Ishikawa (cell line): ENCODE data around the gene CD300LG.

Experiments
- CEBPB ChIP-seq: IDR thresholded peaks from 2 replicates; pipeline ENCODE4 v1.6.1; 2012
- CREB1 ChIP-seq: IDR thresholded peaks from 2 replicates; pipeline ENCODE4 v1.6.1; 2012; ENCODE audit warnings: low read depth
- EGR1 ChIP-seq: IDR thresholded peaks from 2 replicates; pipeline ENCODE4 v1.6.1; 2012
- EP300 ChIP-seq: IDR thresholded peaks from 2 replicates; pipeline ENCODE4 v1.6.1; 2012; ENCODE audit warnings: borderline replicate concordance
- FOXM1 ChIP-seq: IDR thresholded peaks from 2 replicates; pipeline ENCODE4 v1.6.1; 2012; ENCODE audit warnings: low read depth, borderline replicate concordance
- NFIC ChIP-seq: IDR thresholded peaks from 2 replicates; pipeline ENCODE4 v1.6.1; 2012
- RAD21 ChIP-seq: IDR thresholded peaks from 2 replicates; pipeline ENCODE4 v1.6.1; 2012; ENCODE audit warnings: low read depth
- REST ChIP-seq: IDR thresholded peaks from 2 replicates; pipeline ENCODE4 v1.6.1; 2012; ENCODE audit warnings: low read depth, mild to moderate bottlenecking
- TAF1 ChIP-seq: IDR thresholded peaks from 2 replicates; pipeline ENCODE4 v1.6.1; 2012; ENCODE audit warnings: low read depth, mild to moderate bottlenecking
- TCF12 ChIP-seq: IDR thresholded peaks from 2 replicates; pipeline ENCODE4 v1.6.1; 2012; ENCODE audit warnings: low read depth
- TEAD4 ChIP-seq: IDR thresholded peaks from 2 replicates; pipeline ENCODE4 v1.6.1; 2012
- YY1 ChIP-seq: IDR thresholded peaks from 2 replicates; pipeline ENCODE4 v1.6.1; 2012; ENCODE audit warnings: low read depth
- ZBTB7A ChIP-seq: IDR thresholded peaks from 2 replicates; pipeline ENCODE4 v1.6.1; 2012; ENCODE audit warnings: low read depth
- TF ChIP-seq, protein P1 (sequence below): IDR thresholded peaks from 2 replicates; pipeline ENCODE4 v1.6.1; 2012
- TF ChIP-seq, protein P2 (sequence below): IDR thresholded peaks from 2 replicates; pipeline ENCODE4 v1.6.1; 2012

Gene CD300LG

DNA sequence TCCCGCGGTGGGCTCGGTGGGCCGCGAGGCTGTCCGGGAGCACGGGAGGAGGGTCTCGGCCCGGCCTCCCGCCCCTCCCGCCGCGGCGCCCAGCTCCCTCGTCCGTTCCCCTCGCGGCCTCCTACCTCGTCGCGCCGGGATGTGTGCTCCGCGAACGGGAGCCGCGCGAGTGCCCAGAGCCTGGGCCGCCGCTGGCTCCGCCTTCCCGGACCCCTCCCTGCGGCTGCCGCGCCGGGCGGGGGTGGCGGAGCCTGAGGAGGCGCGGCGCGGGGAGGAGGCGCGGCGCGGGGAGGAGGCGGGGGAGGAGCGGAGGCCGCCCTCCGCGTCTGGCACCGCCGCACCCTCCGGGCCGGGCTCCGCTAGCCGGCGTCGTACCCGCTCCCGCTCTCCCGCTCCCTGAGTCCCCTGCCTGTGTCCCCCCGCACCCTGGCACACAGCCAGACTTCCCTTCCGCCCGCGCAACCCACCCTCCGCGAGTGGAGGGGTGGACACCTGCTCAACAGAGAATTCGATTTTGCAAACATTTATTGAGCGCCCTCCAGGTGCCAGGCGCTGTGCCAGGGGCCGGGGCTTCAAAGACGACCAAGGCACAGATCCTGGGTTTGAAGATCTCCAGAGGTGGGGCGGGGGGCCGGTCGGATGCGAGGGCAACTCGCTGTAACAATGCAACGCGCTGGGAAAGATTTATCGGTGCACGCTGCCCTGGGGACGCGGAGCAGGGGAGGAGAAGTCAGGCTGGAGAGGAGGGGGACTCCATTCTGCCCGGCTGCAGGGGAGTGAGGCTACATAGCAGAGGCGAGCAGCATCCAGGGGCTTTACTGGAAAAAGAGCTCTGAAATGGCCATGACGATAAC lies 13.8 kb upstream of the CD300LG start, which contains the start of gene MPP3:
Gene MPP3, minus strand, starts transcription at position 171 of the 854 bp plus-strand sequence. CDS start 1,240 bp downstream, outside the sequence.
- TF ChIP-seq EGR1 = peak; percentile 42
- TF ChIP-seq TEAD4 = no peak
- TF ChIP-seq, protein P1, sequence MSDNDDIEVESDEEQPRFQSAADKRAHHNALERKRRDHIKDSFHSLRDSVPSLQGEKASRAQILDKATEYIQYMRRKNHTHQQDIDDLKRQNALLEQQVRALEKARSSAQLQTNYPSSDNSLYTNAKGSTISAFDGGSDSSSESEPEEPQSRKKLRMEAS = peak; percentile 51
- no peak for TF ChIP-seq CREB1
- TF ChIP-seq TAF1 = 0 out of 2 replicates have a peak, but pooled peaks have one; percentile 50
- no peak for TF ChIP-seq FOXM1
- peak; percentile 58 for TF ChIP-seq ZBTB7A
- TF ChIP-seq EP300 = no peak
- no peak for TF ChIP-seq YY1
- TF ChIP-seq RAD21 = no peak
- peak; percentile 86 for TF ChIP-seq NFIC
- TF ChIP-seq REST = no peak

DNA sequence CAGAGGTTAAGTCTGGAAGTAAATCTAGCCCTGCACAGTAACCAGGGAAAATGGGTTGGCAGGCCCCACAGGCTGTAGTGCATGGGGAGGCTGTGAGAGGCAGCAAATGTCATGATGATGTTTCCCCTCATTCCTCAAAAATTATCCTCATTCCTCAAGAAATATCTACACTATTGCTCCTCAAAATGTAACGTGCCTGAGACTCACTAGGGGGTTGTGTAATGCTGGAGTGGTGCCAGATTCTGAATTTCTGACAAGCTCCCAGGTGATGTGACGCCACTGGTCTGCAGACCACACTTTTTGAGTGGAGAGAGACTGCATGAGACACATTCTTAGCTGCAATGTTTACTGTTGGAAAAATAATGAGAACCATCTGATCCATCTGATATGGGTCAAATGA lies 12.9 kb upstream of the CD300LG start:
- peak; percentile 40; the same call in 1 of the 2 replicates for TF ChIP-seq NFIC
- TF ChIP-seq TEAD4 = no peak

GRCh38 chr17:43839670-43840108 lies 7.3 kb upstream of the CD300LG start:
- TF ChIP-seq CREB1 (no peak), EP300 (peak; percentile 83), NFIC (peak; percentile 99), FOXM1 (peak; percentile 44; the same call in 1 of the 2 replicates), YY1 (peak; percentile 68), CEBPB (peak; percentile 48; the same call in 1 of the 2 replicates), TAF1 (no peak), REST (no peak), RAD21 (no peak), EGR1 (no peak), TCF12 (peak; percentile 97), ZBTB7A (no peak), TEAD4 (peak; percentile 83; the same call in 1 of the 2 replicates)
- TF ChIP-seq, protein P1 = peak; percentile 73
- TF ChIP-seq, protein P2, sequence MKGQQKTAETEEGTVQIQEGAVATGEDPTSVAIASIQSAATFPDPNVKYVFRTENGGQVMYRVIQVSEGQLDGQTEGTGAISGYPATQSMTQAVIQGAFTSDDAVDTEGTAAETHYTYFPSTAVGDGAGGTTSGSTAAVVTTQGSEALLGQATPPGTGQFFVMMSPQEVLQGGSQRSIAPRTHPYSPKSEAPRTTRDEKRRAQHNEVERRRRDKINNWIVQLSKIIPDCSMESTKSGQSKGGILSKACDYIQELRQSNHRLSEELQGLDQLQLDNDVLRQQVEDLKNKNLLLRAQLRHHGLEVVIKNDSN = 0 out of 2 replicates have a peak, but pooled peaks have one; percentile 49

GRCh38 chr17:43840814-43841213 lies 6.2 kb upstream of the CD300LG start:
- peak; percentile 25; the same call in 1 of the 2 replicates for TF ChIP-seq RAD21
- TF ChIP-seq, protein P1 = no peak
- no peak for TF ChIP-seq TCF12
- no peak for TF ChIP-seq CEBPB

GRCh38 chr17:43841282-43841681 lies 5.7 kb upstream of the CD300LG start:
- no peak for TF ChIP-seq YY1
- TF ChIP-seq CREB1 = no peak
- no peak for TF ChIP-seq EP300
- TF ChIP-seq, protein P2 = no peak
- TF ChIP-seq TAF1 = no peak
- no peak for TF ChIP-seq REST
- TF ChIP-seq TCF12 = no peak
- no peak for TF ChIP-seq CEBPB
- TF ChIP-seq FOXM1 = no peak
- TF ChIP-seq ZBTB7A = no peak
- TF ChIP-seq TEAD4 = no peak
- TF ChIP-seq, protein P1 = no peak
- no peak for TF ChIP-seq NFIC
- no peak for TF ChIP-seq EGR1
- TF ChIP-seq RAD21 = no peak
